ENCODE measurements around the gene FHIT. TPM values are rescaled to one million over a fixed set of nuclear protein-coding genes. Genes with fewer than 3 reads are reported as not detected.

FHIT gene
- total RNA-seq, 4 donors from 2014 or later: 4.4 to 10.6 (median 8.4) TPM

DNA sequence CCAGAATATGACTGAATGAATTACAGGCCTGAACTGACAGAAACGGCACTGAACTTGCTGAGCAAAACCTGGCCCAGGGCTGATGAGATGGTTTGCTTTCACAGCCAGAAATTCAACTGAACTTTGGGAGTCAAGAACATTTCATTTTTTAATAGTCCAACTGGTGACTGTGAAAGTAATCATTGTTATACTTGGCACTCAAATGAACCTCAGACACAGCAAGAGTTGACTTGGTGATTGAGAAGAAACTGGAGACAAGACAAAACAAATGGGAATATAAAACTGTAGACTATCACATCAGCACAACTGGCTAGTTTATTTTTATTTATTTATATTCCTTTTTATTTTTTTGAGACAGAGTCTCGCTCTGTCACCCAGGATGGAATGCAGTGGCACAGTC is 1342.6 kb downstream of the FHIT start:
- TF ChIP-seq, protein P1, sequence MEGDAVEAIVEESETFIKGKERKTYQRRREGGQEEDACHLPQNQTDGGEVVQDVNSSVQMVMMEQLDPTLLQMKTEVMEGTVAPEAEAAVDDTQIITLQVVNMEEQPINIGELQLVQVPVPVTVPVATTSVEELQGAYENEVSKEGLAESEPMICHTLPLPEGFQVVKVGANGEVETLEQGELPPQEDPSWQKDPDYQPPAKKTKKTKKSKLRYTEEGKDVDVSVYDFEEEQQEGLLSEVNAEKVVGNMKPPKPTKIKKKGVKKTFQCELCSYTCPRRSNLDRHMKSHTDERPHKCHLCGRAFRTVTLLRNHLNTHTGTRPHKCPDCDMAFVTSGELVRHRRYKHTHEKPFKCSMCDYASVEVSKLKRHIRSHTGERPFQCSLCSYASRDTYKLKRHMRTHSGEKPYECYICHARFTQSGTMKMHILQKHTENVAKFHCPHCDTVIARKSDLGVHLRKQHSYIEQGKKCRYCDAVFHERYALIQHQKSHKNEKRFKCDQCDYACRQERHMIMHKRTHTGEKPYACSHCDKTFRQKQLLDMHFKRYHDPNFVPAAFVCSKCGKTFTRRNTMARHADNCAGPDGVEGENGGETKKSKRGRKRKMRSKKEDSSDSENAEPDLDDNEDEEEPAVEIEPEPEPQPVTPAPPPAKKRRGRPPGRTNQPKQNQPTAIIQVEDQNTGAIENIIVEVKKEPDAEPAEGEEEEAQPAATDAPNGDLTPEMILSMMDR (IDR thresholded peaks at IDR 0.05; ENCODE audit: low read depth): no peak

DNA sequence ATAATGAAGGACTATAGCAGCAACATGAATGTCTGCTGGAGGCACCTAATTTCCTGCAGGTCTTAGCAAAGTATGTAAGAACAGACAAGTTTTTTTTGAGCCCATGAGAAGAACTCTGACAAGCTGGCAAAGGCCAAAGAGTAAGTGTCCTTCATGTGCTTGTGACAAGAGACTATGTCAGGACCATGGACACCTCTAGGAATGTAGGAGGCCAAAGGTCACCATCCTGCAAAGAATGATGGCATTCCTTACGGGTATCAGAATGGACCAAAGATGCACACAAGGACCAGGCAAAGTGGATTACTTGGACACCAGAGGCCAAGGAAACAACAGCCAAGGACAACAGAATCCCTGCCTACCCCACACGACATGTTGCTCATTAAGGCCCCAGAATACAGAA is 1343.0 kb downstream of the FHIT start:
- TF ChIP-seq, protein P1 (IDR thresholded peaks at IDR 0.05; ENCODE audit: low read depth): no peak

DNA sequence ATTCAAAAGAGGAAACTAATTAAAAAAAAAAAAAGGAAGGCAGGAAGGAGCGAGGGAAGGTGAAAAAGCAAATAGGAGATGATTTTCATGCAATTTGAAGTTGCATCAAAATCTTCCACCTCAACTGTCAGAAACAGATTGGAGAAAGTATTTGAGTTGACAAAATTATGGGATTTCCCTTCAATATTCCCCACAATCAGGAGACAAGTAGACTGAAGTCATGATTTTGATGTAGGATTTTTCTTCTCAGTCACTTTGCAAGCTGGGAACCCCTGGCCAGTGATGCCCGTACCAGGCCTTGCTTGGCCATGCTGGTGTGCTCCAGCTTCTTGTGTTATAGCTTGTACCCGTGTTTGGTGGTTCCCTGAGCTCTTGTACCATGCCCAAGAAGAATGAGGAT is 1347.0 kb downstream of the FHIT start:
- TF ChIP-seq, protein P1 (IDR thresholded peaks at IDR 0.05; ENCODE audit: low read depth): no peak

DNA sequence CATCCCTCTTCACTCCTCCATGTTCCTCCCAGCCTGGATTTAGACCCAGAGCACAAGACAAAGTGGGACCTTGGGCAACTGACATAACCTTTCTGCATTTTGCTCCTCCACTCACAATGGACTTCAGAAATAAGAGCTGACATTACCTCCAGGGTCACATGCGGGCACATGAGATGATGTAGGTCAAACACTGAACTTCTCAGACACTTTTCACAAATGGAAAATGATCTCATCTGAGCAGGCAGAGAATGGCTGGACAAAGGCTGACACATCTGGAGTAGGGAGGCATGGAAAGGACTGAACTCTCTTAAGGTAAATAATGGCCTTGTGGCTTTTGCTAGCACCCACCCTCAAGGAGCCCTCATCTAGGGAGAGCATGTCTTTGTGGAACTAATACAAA is 1352.2 kb downstream of the FHIT start:
- TF ChIP-seq, protein P1 (IDR thresholded peaks at IDR 0.05; ENCODE audit: low read depth): no peak

DNA sequence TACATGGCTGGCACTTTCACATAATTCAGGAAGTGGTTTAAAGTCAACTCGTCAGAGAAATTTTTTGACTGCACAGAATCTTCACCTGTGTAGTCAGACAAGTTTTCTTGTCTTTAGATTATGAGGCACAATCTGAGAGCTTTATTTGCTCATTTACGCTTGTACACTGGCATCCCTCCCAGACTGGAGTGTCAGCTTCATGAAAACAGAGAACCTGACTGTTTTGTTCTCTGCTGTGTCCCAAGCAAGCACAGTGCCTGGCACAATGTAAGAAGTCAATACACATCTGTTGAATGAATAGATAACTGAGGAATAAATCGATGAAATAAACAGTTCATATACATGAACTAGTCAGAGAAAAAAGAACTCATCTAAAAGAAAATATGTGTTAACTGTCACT is 1355.3 kb downstream of the FHIT start:
- TF ChIP-seq, protein P1 (IDR thresholded peaks at IDR 0.05; ENCODE audit: low read depth): no peak

DNA sequence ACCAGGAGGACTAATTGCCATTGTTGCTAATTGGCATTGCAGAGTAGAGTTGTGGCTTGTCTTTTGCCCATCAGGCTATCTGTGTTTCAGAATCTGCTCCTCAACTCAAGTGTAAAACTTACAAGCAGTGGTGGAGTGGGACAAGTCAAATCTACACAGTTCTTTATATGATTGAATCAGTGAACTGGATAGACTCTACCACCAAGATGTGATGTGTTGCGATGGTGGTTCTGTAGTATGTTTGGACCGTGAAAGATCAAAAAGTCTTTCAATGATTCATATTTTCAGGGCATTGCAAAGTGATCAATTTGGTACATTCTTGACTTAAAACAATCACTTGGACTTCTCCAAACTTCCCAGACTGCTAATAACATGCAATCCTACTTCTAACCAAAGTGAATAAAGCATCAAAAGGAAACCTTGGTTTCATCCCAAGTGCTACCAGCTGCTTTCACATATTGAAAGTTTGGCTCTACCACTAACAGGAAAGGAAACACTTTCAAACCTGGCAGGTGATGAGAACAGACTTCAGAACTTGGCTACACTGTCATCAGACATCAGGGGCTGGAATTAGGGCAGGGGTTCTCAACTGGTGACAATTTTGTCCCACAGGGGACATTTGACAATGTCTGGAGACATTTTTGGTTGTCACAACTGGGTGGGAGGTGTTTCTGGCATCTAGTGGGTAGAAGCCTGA is 1356.7 kb downstream of the FHIT start:
- TF ChIP-seq, protein P1 (IDR thresholded peaks at IDR 0.05; ENCODE audit: low read depth): no peak

DNA sequence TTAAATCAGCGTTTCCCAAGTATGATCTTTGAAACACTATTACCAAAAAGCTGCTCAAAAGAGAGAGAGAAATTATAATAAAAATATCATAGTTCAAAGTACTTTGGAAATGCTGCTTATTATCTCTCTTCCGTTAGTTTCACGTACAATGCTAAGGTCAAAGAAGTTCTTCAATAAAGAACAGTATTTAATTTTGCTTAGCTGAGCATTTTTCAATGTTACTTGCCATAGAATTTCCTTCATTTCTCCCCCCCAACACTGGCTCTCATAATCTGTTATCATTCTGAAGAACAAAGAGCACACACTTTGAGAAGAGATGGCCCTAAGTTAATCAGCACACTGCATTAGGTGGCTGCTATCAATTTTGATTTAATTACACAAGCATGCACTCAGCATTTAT is 1360.6 kb downstream of the FHIT start:
- TF ChIP-seq, protein P1 (IDR thresholded peaks at IDR 0.05; ENCODE audit: low read depth): no peak

Data from subcutaneous adipose tissue (tissue), 4 donors.